ENCODE results near the gene GRIK4. TPM values are rescaled to one million over a fixed set of nuclear protein-coding genes. Genes with fewer than 3 reads are reported as not detected.
"Not testable (repeated sequence)": the region's sequence is repeated elsewhere in the genome, so short reads cannot be mapped to it uniquely, and the experiment has no call there.

Gene GRIK4
- total RNA-seq, 4 donors from 2014 or later = under 0.01 to 0.69 (median 0.25) TPM

- Histone ChIP-seq H3K27ac (no peak overlapping the region), H3K4me3 (no peak overlapping the region), H3K27me3 (peaks cover 48% of the 10 kb centered on the region), H3K4me1 (no peaks in the 10 kb centered on the region), H3K9me3 (no peaks in the 10 kb centered on the region), H3K36me3 (no peaks in the 10 kb centered on the region)
- 83 to 91% methylated on average over 1 to 2 of the region's 2 CpGs for WGBS, 2 donors (ENCODE audit: low coverage in 1 of 2)
- no peak for ATAC-seq
- TF ChIP-seq EP300 (IDR thresholded peaks at IDR 0.05) (no peak), CTCF (IDR thresholded peaks at IDR 0.05) (no peak), POLR2AphosphoS5 (IDR thresholded peaks at IDR 0.05) (no peak), POLR2A (IDR thresholded peaks at IDR 0.05) (no peak)
Observed at GRCh38 chr11:120577041-120577440, 65.5 kb downstream of the GRIK4 start.

GRCh38 chr11:120577624-120578363 is 66.2 kb downstream of the GRIK4 start:
- H3K27ac ChIP-seq = no peak overlapping the region
- peaks cover 54% of the 10 kb centered on the region for H3K27me3 ChIP-seq
- no peak for ATAC-seq
- H3K4me1 ChIP-seq = no peaks in the 10 kb centered on the region
- H3K9me3 ChIP-seq = peaks cover 0 to 5% (median 0%) of the 10 kb centered on the region in 3 donors
- no peak for TF ChIP-seq CTCF (IDR thresholded peaks at IDR 0.05)
- TF ChIP-seq EP300 (IDR thresholded peaks at IDR 0.05) = no peak
- TF ChIP-seq POLR2AphosphoS5 (IDR thresholded peaks at IDR 0.05) = no peak
- TF ChIP-seq POLR2A (IDR thresholded peaks at IDR 0.05) = no peak
- H3K4me3 ChIP-seq = no peak overlapping the region
- H3K36me3 ChIP-seq = no peaks in the 10 kb centered on the region
- 61 to 67% methylated on average over 2 to 4 of the region's 7 CpGs for WGBS, 2 donors (ENCODE audit: low coverage in 1 of 2)

GRCh38 chr11:120578596-120579154 is 67.1 kb downstream of the GRIK4 start:
- Histone ChIP-seq H3K27me3 (peaks cover 57% of the 10 kb centered on the region), H3K27ac (no peak overlapping the region), H3K36me3 (no peaks in the 10 kb centered on the region), H3K4me3 (no peak overlapping the region), H3K4me1 (no peaks in the 10 kb centered on the region), H3K9me3 (peaks cover 0 to 12% (median 0%) of the 10 kb centered on the region in 3 donors)
- WGBS, 2 donors (ENCODE audit: low coverage in 1 of 2) = 43 to 60% methylated on average over 1 to 4 of the region's 14 CpGs
- TF ChIP-seq EP300 (IDR thresholded peaks at IDR 0.05) (no peak), POLR2A (IDR thresholded peaks at IDR 0.05) (no peak), CTCF (IDR thresholded peaks at IDR 0.05) (no peak), POLR2AphosphoS5 (IDR thresholded peaks at IDR 0.05) (no peak)
- no peak for ATAC-seq

GRCh38 chr11:120579611-120580031 is 68.1 kb downstream of the GRIK4 start:
- Histone ChIP-seq H3K9me3 (peaks cover 0 to 17% (median 0%) of the 10 kb centered on the region in 3 donors), H3K27ac (no peak overlapping the region), H3K4me1 (no peaks in the 10 kb centered on the region), H3K4me3 (no peak overlapping the region), H3K27me3 (peaks cover 57% of the 10 kb centered on the region), H3K36me3 (no peaks in the 10 kb centered on the region)
- ATAC-seq = no peak
- WGBS, 2 donors (ENCODE audit: low coverage in 1 of 2) = 42 to 47% methylated on average over 5 to 7 of the region's 7 CpGs
- TF ChIP-seq POLR2A (IDR thresholded peaks at IDR 0.05) (no peak), EP300 (IDR thresholded peaks at IDR 0.05) (no peak), POLR2AphosphoS5 (IDR thresholded peaks at IDR 0.05) (no peak), CTCF (IDR thresholded peaks at IDR 0.05) (no peak)

GRCh38 chr11:120581313-120581712 is 69.8 kb downstream of the GRIK4 start:
- 62 to 71% methylated on average over 3 to 4 of the region's 4 CpGs for WGBS, 2 donors (ENCODE audit: low coverage in 1 of 2)
- Histone ChIP-seq H3K36me3 (no peaks in the 10 kb centered on the region), H3K4me3 (no peak overlapping the region), H3K9me3 (peaks cover 0 to 17% (median 0%) of the 10 kb centered on the region in 3 donors), H3K27ac (no peak overlapping the region), H3K4me1 (no peaks in the 10 kb centered on the region), H3K27me3 (peaks cover 57% of the 10 kb centered on the region)
- TF ChIP-seq CTCF (IDR thresholded peaks at IDR 0.05) (no peak), POLR2A (IDR thresholded peaks at IDR 0.05) (no peak), POLR2AphosphoS5 (IDR thresholded peaks at IDR 0.05) (no peak), EP300 (IDR thresholded peaks at IDR 0.05) (no peak)
- ATAC-seq = no peak

GRCh38 chr11:120582535-120582934 is 71.0 kb downstream of the GRIK4 start:
- H3K4me1 ChIP-seq, ATAC-seq, H3K4me3 ChIP-seq, H3K36me3 ChIP-seq, H3K27ac ChIP-seq: not testable (repeated sequence)
- WGBS, 2 donors (ENCODE audit: low coverage in 1 of 2) = 90 to 100% methylated on average over 3 of the region's 3 CpGs
- peaks cover 56% of the 10 kb centered on the region for H3K27me3 ChIP-seq
- peaks cover 0 to 17% (median 0%) of the 10 kb centered on the region in 3 donors for H3K9me3 ChIP-seq
